Activated gamma-delta T cell treated with anti-CD3 and anti-CD28 coated beads, Interleukin-2, amount 50 U/mL, for 16 hours (primary cell): ENCODE results near the gene TUBA3E.
"Not testable (repeated sequence)": the region's sequence is repeated elsewhere in the genome, so short reads cannot be mapped to it uniquely, and the experiment has no call there.

Experiments used
- DNase-seq: peaks from one replicate; pipeline ENCODE4 v3.0.0-alpha.2; 2020; ENCODE audit warnings: low read depth

Gene TUBA3E

GRCh38 chr2:130143266-130144039 is 54.8 kb downstream of the TUBA3E start:
- not testable (repeated sequence) for DNase-seq

DNA sequence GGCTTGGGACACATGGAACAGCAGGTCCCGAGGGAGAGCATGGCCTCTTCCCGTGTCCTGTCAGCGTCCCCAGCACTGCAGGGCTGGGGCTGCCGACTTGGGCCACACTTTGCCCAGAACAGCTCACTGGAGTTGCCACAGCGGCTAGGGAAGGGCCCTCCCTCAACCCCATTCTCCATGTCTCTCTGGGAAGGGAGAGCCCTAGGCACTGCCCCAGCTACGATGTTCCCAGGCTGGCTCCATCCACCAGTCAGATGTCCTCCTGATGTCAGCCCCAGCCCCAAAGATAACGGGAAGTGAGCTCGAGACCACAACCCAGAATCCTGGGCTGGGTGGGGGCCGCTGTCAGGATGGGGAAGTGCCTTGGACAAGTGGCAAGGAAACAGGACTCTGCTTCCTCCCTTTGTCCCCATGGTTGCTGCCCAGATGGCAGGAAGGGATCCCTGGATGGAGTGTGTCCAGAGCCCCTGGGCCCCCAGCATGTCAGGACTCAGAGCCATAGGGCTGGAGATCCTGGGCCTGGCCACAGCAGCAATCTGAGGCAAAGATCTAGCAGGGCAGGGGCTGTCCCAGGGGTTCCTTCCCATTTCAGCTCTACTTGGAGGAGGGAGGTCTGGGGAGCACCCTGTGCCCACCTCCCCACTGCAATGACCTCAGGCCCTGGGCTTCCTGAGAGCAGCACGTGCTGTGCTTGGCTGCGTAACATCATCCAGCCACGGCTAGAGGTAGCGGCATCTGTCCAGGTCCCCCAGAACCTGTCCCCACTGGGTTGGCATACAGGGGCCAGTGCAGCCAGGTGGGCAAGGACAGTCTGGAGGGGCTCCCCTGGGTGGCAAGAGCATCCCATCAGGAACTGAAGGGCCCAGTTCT is 55.6 kb downstream of the TUBA3E start:
- not testable (repeated sequence) for DNase-seq
